K562 (cell line): ENCODE results near the gene ZFAND2B. TPM values are rescaled to one million over a fixed set of nuclear protein-coding genes. Genes with fewer than 3 reads are reported as not detected.

Experiments used
- ATAC-seq: fragments of 200-7000 bp; cut with Tn5 transposase; 3 replicates; pipeline ENCODE4 v1.9.1; 2020; ENCODE audit warnings: moderate library complexity
- BruUV-seq: library from RNA; stranded (reverse); fragments of 400-500 nt; replicated peaks from 2 replicates; lab custom pipeline; 2021; lab: Mats Ljungman, UMichigan
- CTCF ChIA-PET: fragments of 300-600 bp; formaldehyde crosslinking; extraction: SDS; loops from one replicate; lab custom pipeline; 2021; ENCODE audit warnings: low intra/inter-chr PET ratio; lab: Yijun Ruan, JAX
- POLR2A ChIA-PET: fragments of 300-600, 350-650 bp; sonication (Branson Sonifier 250); formaldehyde crosslinking; extraction: SDS; loops from one replicate; lab custom pipeline; 2021; ENCODE audit warnings: antibody characterized with exemption, inconsistent platforms; lab: Yijun Ruan, JAX
- DNase-seq, 4 experiments: peaks; one replicate each; pipeline versions ENCODE4 v3.0.0 to v3.0.0-alpha.2; 2011 to 2018; ENCODE audit warnings: low spot score in 3 of 4, mixed read lengths in 3 of 4; ENCODE audit errors: extremely low read depth in 1 of 4
- FAIRE-seq: peaks from 2 replicates; lab custom pipeline; 2011; peaks lifted over from hg19 to GRCh38; lab: Jason Lieb, UNC
- H2AFZ ChIP-seq: 2 replicates; pipeline ENCODE4 v1.6.0; 2011; ENCODE audit warnings: low read depth, low read length, control low read depth, inconsistent platforms
- H3K27ac ChIP-seq: fragments of 200-600 bp; 3 replicates; pipeline ENCODE4 v1.8.0; 2011; ENCODE audit warnings: low read depth, mild to moderate bottlenecking, control low read depth, inconsistent platforms, low read length, moderate library complexity, mixed read lengths; ENCODE audit errors: extremely low read depth
- H3K27me3 ChIP-seq, 2 experiments: fragments of 300-600 bp in 1 of 2; 2 replicates in 1 of 2; 3 replicates in 1 of 2; pipeline versions ENCODE4 v1.6.0 to v1.8.0; 2011; ENCODE audit warnings: inconsistent platforms in 2 of 2, low read length in 2 of 2, mild to moderate bottlenecking in 1 of 2, mixed read lengths in 1 of 2, moderate library complexity in 1 of 2; ENCODE audit not compliant: control insufficient read depth in 2 of 2, insufficient read depth in 2 of 2
- H3K36me3 ChIP-seq: fragments of 300-600 bp; 3 replicates; pipeline ENCODE4 v1.8.0; 2011; ENCODE audit warnings: mild to moderate bottlenecking, low read length, inconsistent platforms; ENCODE audit not compliant: control insufficient read depth, insufficient read depth
- H3K4me1 ChIP-seq, 2 experiments: fragments of 200-600 bp in 1 of 2; replicated peaks in 1 of 2; 2 replicates in 1 of 2; 3 replicates in 1 of 2; pipeline versions ENCODE4 v1.5.1 to v1.8.0; 2011; ENCODE audit warnings: inconsistent platforms in 2 of 2, low read length in 2 of 2, mild to moderate bottlenecking in 1 of 2, mixed read lengths in 1 of 2, moderate library complexity in 1 of 2; ENCODE audit not compliant: control insufficient read depth in 2 of 2, insufficient read depth in 2 of 2
- H3K4me2 ChIP-seq: 2 replicates; pipeline ENCODE4 v1.6.1; 2011; ENCODE audit warnings: low read length, control low read depth, inconsistent platforms, mixed read lengths; ENCODE audit not compliant: insufficient read depth
- H3K4me3 ChIP-seq: fragments of 200-600 bp; sonication (generic), shearing (Covaris generic); 2 replicates; pipeline ENCODE4 v1.5.1; 2016; ENCODE audit warnings: control low read depth, inconsistent platforms
- H3K79me2 ChIP-seq: fragments of 200-600 bp; 3 replicates; pipeline ENCODE4 v1.8.0; 2011; ENCODE audit warnings: low read length, inconsistent platforms; ENCODE audit not compliant: control insufficient read depth, insufficient read depth
- H3K9ac ChIP-seq, 2 experiments: 2 replicates each; pipeline versions ENCODE4 v1.6.0 to v1.6.1; 2011; ENCODE audit warnings: low read depth in 2 of 2, low read length in 2 of 2, control low read depth in 1 of 2, inconsistent platforms in 1 of 2, mild to moderate bottlenecking in 1 of 2, mixed read lengths in 1 of 2; ENCODE audit not compliant: insufficient read depth in 1 of 2
- H3K9me1 ChIP-seq: one replicate; pipeline ENCODE4 v1.6.0; 2011; ENCODE audit warnings: inconsistent platforms, mild to moderate bottlenecking, low read length, moderate library complexity; ENCODE audit not compliant: control insufficient read depth, insufficient read depth
- H3K9me3 ChIP-seq: replicated peaks from 2 replicates; pipeline ENCODE4 v1.5.1; 2011; ENCODE audit warnings: low read depth, low read length, inconsistent platforms; ENCODE audit not compliant: control insufficient read depth, insufficient read depth
- H4K20me1 ChIP-seq: replicated peaks from 2 replicates; pipeline ENCODE4 v1.6.1; 2011; ENCODE audit warnings: low read length, inconsistent platforms, mixed read lengths; ENCODE audit not compliant: control insufficient read depth, insufficient read depth
- BCL6 ChIP-seq: fragments of 250-450 bp; sonication (Bioruptor Pico); IDR thresholded peaks from 2 replicates; pipeline ENCODE4 v1.4.0; 2020
- DLX4 ChIP-seq: fragments of 250-450 bp; sonication (Bioruptor Pico); IDR thresholded peaks from 2 replicates; pipeline ENCODE4 v1.6.1; 2021; ENCODE audit warnings: mild to moderate bottlenecking
- ERF ChIP-seq: fragments of 450-650 bp; formaldehyde crosslinking; IDR thresholded peaks from 2 replicates; pipeline ENCODE4 v1.4.0; 2020; ENCODE audit warnings: mild to moderate bottlenecking, mixed read lengths
- PCBP2 ChIP-seq: fragments of 200-400 bp; formaldehyde crosslinking; IDR thresholded peaks from 2 replicates; pipeline ENCODE4 v1.6.1; 2018; ENCODE audit warnings: low read length, low read depth, mild to moderate bottlenecking, moderate library complexity; ENCODE audit not compliant: poor library complexity, severe bottlenecking
- PHB2 ChIP-seq: fragments of 450-650 bp; IDR thresholded peaks from 2 replicates; pipeline ENCODE4 v1.6.1; 2017; ENCODE audit warnings: low read depth
- POLR2A ChIP-seq: fragments of 450-650 bp; conservative IDR thresholded peaks from 2 replicates; pipeline ENCODE4 v1.6.1; 2016
- RFX5 ChIP-seq: IDR thresholded peaks from 2 replicates; pipeline ENCODE4 v1.6.1; 2011; ENCODE audit warnings: low read depth, mild to moderate bottlenecking, improper control_type of control experiment, low read length
- SMARCC2 ChIP-seq: fragments of 450-650 bp; IDR thresholded peaks from 2 replicates; pipeline ENCODE4 v1.6.1; 2017; ENCODE audit warnings: antibody characterized with exemption, moderate library complexity, mild to moderate bottlenecking, low read depth
- ZNF282 ChIP-seq: sonication (generic); formaldehyde crosslinking; IDR thresholded peaks from 2 replicates; pipeline ENCODE4 v1.8.1; 2023; ENCODE audit warnings: missing genetic modification reagents
- WGBS: fragments of 100-300 bp; shearing (Covaris generic); methylation state at CpG from one replicate; pipeline ENCODE4 v1.1.6; 2016; ENCODE audit warnings: low coverage, mixed read lengths; ENCODE audit not compliant: insufficient coverage; ENCODE audit errors: missing lambda C conversion rate; 5-methylcytosine and 5-hydroxymethylcytosine counted together
- in situ Hi-C: fragments of 300-500 bp; cut with MboI; formaldehyde crosslinking; loops from 4 replicates; pipeline ENCODE4 v1.15.0; 2018; ENCODE audit warnings: inconsistent platforms, mixed read lengths
- intact Hi-C: fragments of 100-400 bp; cut with micrococcal nuclease; formaldehyde crosslinking; loops from 2 replicates; pipeline ENCODE4 v1.14.2; 2022
- polyA plus RNA-seq, 8 experiments: library from polyadenylated mRNA; depleted of rRNA in 4 of 8; stranded (reverse) in 5 of 8; unstranded in 3 of 8; fragments of >200 nt; fragmentation: Nextera tagmentation in 2 of 8; fragmentation: Illumina TruSeq in 1 of 8; extraction: Ambion mirVana in 2 of 8; extraction: Trizol in 1 of 8; gene quantifications; 2 replicates each; pipeline versions ENCODE4 v1.2.1 to v1.2.3, GENCODE V29; 2011 to 2014; ENCODE audit warnings: inconsistent platforms in 1 of 8, missing spikeins in 1 of 8
- total RNA-seq, 7 experiments: library from RNA; depleted of rRNA in 6 of 7; stranded (reverse); fragments of >200 nt in 6 of 7; fragmentation: Illumina TruSeq in 2 of 7; extraction: Trizol in 2 of 7; gene quantifications; 2 replicates each; pipeline versions ENCODE4 v1.2.1 to v1.2.3, GENCODE V29; 2011 to 2021; ENCODE audit warnings: low replicate concordance in 1 of 7
- TF ChIP-seq, protein P1 (sequence below): fragments of 250-450 bp; sonication (Bioruptor Pico); IDR thresholded peaks from 2 replicates; pipeline ENCODE4 v1.4.0; 2020; ENCODE audit warnings: mild to moderate bottlenecking
- TF ChIP-seq, protein P2 (sequence below): fragments of 200-800 bp; sonication (Bioruptor generic); IDR thresholded peaks from 2 replicates; pipeline ENCODE4 v1.6.1; 2017; ENCODE audit warnings: missing genetic modification characterization, missing compliant biosample characterization
- TF ChIP-seq, protein P3 (sequence below): fragments of 250-450 bp; sonication (Bioruptor Pico); IDR thresholded peaks from 2 replicates; pipeline ENCODE4 v1.5.0; 2021; ENCODE audit warnings: mild to moderate bottlenecking, moderate library complexity
- TF ChIP-seq, protein P4 (sequence below), 2 experiments: fragments of 450-650 bp; IDR thresholded peaks; 2 replicates each; pipeline ENCODE4 v1.6.1; 2016
- TF ChIP-seq, protein P5 (sequence below): sonication (generic); formaldehyde crosslinking; IDR thresholded peaks from 2 replicates; pipeline ENCODE4 v1.8.1; 2022; ENCODE audit warnings: missing genetic modification reagents

The ZFAND2B gene
- total and polyA plus RNA-seq, 9 of the 15 experiments (the other 6 are each of a cell fraction or from before 2014, with no cell fraction given): 9.9 to 33.3 (median 26.1) TPM

DNA sequence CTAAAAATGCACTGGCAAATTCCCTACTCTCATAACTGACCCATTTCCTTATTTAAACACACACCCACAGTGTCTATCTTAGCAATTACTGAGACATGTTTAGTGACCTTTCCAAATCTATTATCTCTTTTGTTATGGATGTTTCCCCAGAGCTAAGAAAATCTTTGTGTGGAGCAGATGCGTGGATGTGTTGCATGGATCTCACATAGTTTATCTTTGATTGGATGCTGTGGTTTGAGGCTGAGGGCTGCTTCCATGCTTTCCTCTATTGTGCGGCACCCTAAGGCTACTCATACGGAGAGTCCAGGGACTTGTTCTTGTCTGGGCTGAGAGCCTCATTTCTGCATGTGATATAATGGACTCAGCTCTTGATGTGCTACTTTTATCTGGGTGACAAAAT lies 27.7 kb downstream of the ZFAND2B start:
- Histone ChIP-seq H3K36me3 (peaks cover 65% of the 10 kb centered on the region), H3K9ac (no peak overlapping the region), H3K27me3 (no peaks in the 10 kb centered on the region), H3K4me1 (peaks cover 5 to 10% of the 10 kb centered on the region in 2 experiments; a peak in 4 of 5 replicates), H4K20me1 (no peaks in the 10 kb centered on the region), H3K4me2 (no peak overlapping the region), H3K27ac (no peak overlapping the region), H3K9me3 (no peaks in the 10 kb centered on the region), H3K4me3 (no peak overlapping the region), H3K79me2 (peaks cover 26% of the 10 kb centered on the region), H3K9me1 (no peaks in the 10 kb centered on the region), H2AFZ (no peak overlapping the region)
- DNase-seq (no peak), FAIRE-seq (no peak), ATAC-seq (no peak)
- BruUV-seq: no TSS peak
- in situ Hi-C loops (no loop called here), intact Hi-C loops (no loop called here)
- ChIA-PET POLR2A (interaction anchor here (0.9 kb wide), 1 partner anchor 10 kb away, joined by 3 read pairs; no protein-coding TSS in a partner anchor), CTCF (no interaction called here)
- TF ChIP-seq ERF (no peak), DLX4 (CRISPR knock-in tag) (no peak), RFX5 (no peak), PHB2 (no peak), BCL6 (CRISPR knock-in tag) (no peak), ZNF282 (no peak), PCBP2 (no peak), SMARCC2 (no peak), POLR2A (no peak)
- TF ChIP-seq, protein P1, sequence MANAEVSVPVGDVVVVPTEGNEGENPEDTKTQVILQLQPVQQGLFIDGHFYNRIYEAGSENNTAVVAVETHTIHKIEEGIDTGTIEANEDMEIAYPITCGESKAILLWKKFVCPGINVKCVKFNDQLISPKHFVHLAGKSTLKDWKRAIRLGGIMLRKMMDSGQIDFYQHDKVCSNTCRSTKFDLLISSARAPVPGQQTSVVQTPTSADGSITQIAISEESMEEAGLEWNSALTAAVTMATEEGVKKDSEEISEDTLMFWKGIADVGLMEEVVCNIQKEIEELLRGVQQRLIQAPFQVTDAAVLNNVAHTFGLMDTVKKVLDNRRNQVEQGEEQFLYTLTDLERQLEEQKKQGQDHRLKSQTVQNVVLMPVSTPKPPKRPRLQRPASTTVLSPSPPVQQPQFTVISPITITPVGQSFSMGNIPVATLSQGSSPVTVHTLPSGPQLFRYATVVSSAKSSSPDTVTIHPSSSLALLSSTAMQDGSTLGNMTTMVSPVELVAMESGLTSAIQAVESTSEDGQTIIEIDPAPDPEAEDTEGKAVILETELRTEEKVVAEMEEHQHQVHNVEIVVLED (CRISPR knock-in tag): no peak
- TF ChIP-seq, protein P2, sequence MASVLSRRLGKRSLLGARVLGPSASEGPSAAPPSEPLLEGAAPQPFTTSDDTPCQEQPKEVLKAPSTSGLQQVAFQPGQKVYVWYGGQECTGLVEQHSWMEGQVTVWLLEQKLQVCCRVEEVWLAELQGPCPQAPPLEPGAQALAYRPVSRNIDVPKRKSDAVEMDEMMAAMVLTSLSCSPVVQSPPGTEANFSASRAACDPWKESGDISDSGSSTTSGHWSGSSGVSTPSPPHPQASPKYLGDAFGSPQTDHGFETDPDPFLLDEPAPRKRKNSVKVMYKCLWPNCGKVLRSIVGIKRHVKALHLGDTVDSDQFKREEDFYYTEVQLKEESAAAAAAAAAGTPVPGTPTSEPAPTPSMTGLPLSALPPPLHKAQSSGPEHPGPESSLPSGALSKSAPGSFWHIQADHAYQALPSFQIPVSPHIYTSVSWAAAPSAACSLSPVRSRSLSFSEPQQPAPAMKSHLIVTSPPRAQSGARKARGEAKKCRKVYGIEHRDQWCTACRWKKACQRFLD (CRISPR knock-in tag): no peak
- TF ChIP-seq, protein P3, sequence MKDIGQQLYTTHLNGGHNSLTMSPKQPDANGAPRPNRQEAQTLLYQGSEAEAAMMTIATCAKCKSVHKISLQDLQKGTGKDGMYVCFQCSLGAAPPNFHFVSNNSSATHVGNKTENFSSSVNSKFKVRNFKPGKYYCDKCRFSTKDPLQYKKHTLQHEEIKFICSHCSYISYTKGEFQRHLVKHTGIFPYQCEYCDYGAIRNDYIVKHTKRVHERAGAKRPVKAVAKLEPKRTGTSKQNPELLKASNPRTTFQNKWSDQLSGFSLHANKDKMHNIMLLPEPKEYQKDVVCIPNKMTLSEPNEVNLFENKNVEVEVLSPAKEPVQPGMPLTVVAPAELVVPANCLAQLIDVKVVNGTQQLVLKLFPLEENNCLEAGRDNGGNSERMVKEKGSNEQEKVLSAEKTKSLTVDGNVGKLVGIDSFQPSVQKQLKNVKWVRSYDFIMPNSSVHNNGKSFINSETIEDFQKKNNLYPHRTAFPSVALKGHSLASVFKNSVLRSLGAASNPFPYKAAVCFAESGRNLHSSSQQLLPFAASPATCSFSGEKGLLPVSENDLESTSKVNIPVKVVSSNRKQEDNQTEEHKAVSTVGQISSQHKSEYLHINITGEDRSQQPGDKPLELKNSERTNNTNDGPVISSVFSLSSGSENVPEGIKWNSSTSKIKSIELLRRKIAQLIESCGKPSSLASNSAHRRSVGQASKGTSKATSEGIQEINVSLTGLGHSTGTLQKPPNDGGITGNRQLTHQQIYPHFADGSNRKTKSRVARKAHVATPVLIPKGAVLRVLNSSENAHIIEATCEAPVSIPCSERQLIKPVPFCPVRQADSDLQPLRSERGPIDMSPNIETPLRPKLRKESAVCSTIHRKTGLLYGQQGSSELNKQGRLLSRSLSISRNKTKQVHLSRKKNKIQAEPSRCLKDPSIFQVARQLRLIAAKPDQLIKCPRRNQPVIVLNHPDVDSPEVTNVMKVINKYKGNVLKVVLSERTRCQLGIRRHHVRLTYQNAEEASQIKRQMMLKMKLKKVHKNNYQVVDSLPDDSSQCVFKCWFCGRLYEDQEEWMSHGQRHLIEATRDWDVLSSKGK (CRISPR knock-in tag): no peak
- TF ChIP-seq, protein P4, sequence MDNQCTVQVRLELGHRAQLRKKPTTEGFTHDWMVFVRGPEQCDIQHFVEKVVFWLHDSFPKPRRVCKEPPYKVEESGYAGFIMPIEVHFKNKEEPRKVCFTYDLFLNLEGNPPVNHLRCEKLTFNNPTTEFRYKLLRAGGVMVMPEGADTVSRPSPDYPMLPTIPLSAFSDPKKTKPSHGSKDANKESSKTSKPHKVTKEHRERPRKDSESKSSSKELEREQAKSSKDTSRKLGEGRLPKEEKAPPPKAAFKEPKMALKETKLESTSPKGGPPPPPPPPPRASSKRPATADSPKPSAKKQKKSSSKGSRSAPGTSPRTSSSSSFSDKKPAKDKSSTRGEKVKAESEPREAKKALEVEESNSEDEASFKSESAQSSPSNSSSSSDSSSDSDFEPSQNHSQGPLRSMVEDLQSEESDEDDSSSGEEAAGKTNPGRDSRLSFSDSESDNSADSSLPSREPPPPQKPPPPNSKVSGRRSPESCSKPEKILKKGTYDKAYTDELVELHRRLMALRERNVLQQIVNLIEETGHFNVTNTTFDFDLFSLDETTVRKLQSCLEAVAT (IDR thresholded peaks at IDR 0.05): no peak
- TF ChIP-seq, protein P5, sequence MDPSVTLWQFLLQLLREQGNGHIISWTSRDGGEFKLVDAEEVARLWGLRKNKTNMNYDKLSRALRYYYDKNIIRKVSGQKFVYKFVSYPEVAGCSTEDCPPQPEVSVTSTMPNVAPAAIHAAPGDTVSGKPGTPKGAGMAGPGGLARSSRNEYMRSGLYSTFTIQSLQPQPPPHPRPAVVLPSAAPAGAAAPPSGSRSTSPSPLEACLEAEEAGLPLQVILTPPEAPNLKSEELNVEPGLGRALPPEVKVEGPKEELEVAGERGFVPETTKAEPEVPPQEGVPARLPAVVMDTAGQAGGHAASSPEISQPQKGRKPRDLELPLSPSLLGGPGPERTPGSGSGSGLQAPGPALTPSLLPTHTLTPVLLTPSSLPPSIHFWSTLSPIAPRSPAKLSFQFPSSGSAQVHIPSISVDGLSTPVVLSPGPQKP (CRISPR knock-in tag): no peak
- WGBS: 85% methylated on average over 3 of the region's 3 CpGs
